ENCODE results near the gene ZCCHC2. TPM values are rescaled to one million over a fixed set of nuclear protein-coding genes. Genes with fewer than 3 reads are reported as not detected.

ZCCHC2 gene
- total and polyA plus RNA-seq, 2 donors (not counting 3 experiments of a cell fraction or from before 2014, with no cell fraction given), result 16.2 to 27.2 TPM

DNA sequence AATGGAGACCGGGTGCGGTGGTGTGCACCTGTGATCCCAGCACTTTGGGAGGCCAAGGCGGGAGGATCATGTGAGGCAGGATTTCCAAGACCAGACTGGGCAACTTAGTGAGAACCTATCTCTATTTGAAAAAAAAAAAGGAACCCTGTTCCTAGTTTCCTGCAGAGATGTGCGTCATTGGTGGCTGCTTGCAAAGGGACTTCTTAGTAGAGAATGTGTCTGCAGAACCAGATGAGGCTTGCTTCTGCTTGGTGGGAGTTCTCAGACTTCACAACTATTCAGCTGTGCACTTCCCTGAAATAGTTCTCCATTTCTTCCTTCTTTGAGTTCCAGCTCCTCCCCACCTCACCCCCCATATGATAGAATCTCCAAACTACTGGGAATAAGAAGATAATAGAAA, 22.3 kb downstream of the ZCCHC2 start:
- FAIRE-seq (no peak), DNase-seq (ENCODE audit: low read depth, low spot score) (no peak)
- Histone ChIP-seq H3K4me3 (replicated peaks in 1 of 3; ENCODE audit: insufficient read depth in 1 of 3, low read depth in 1 of 3, low read length in 3 of 3) (no peak overlapping the region), H3K9ac (replicated peaks; ENCODE audit: extremely low read depth, insufficient read depth, low read length) (no peak overlapping the region), H3K9me1 (replicated peaks; ENCODE audit: control insufficient read depth, extremely low read depth, insufficient read depth, low read length) (no peaks in the 10 kb centered on the region), H3K4me2 (ENCODE audit: insufficient read depth, low read length) (no peak overlapping the region), H3K4me1 (ENCODE audit: control insufficient read depth, extremely low read depth, insufficient read depth, low read length) (no peaks in the 10 kb centered on the region), H3K9me3 (replicated peaks; ENCODE audit: control insufficient read depth, insufficient read depth, low read length) (no peaks in the 10 kb centered on the region), H3K27ac (ENCODE audit: insufficient read depth, low read depth, low read length) (no peak overlapping the region), H3K27me3 (ENCODE audit: control insufficient read depth in 2 of 2, insufficient read depth in 2 of 2, low read length in 2 of 2) (no peaks in the 10 kb centered on the region), H3K36me3 (ENCODE audit: control insufficient read depth in 2 of 2, extremely low read depth in 1 of 2, insufficient read depth in 2 of 2, low read length in 2 of 2) (peaks cover 10 to 19% of the 10 kb centered on the region in 2 experiments), H2AFZ (ENCODE audit: low read depth, low read length) (no peak overlapping the region), H4K20me1 (replicated peaks; ENCODE audit: control insufficient read depth, extremely low read depth, insufficient read depth, low read length) (no peaks in the 10 kb centered on the region), H3K79me2 (ENCODE audit: control insufficient read depth, insufficient read depth, low read length) (no peaks in the 10 kb centered on the region)
- POLR2A ChIA-PET, result no interaction called here
- intact Hi-C loops (cut with micrococcal nuclease), result no loop called here
- TF ChIP-seq EZH2 (IDR thresholded peaks at IDR 0.05; ENCODE audit: borderline replicate concordance, low read depth, low read length, severe bottlenecking) (no peak), MYC (IDR thresholded peaks at IDR 0.05; ENCODE audit: low read depth, low read length) (no peak), FOS (IDR thresholded peaks at IDR 0.05; ENCODE audit: borderline replicate concordance, insufficient read depth, low read length) (no peak), GATA2 (IDR thresholded peaks at IDR 0.05; ENCODE audit: insufficient read depth, insufficient read length, low read depth, low read length) (no peak), POLR2A (IDR thresholded peaks at IDR 0.05; ENCODE audit: low read depth, low read length) (no peak), POLR2AphosphoS5 (IDR thresholded peaks at IDR 0.05; ENCODE audit: insufficient read depth, low read depth, low read length) (no peak), JUN (IDR thresholded peaks at IDR 0.05; ENCODE audit: borderline replicate concordance, insufficient read depth, insufficient read length, low read depth) (no peak)
- TF ChIP-seq, protein P1, sequence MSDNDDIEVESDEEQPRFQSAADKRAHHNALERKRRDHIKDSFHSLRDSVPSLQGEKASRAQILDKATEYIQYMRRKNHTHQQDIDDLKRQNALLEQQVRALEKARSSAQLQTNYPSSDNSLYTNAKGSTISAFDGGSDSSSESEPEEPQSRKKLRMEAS (IDR thresholded peaks at IDR 0.05; ENCODE audit: insufficient read depth, insufficient read length), result no peak
- TF ChIP-seq, protein P2, sequence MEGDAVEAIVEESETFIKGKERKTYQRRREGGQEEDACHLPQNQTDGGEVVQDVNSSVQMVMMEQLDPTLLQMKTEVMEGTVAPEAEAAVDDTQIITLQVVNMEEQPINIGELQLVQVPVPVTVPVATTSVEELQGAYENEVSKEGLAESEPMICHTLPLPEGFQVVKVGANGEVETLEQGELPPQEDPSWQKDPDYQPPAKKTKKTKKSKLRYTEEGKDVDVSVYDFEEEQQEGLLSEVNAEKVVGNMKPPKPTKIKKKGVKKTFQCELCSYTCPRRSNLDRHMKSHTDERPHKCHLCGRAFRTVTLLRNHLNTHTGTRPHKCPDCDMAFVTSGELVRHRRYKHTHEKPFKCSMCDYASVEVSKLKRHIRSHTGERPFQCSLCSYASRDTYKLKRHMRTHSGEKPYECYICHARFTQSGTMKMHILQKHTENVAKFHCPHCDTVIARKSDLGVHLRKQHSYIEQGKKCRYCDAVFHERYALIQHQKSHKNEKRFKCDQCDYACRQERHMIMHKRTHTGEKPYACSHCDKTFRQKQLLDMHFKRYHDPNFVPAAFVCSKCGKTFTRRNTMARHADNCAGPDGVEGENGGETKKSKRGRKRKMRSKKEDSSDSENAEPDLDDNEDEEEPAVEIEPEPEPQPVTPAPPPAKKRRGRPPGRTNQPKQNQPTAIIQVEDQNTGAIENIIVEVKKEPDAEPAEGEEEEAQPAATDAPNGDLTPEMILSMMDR (IDR thresholded peaks at IDR 0.05; ENCODE audit: extremely low read depth in 1 of 2, insufficient read depth in 1 of 2, low read depth in 1 of 2, low read length in 2 of 2), result no peak
- no TSS peak for BruUV-seq (replicated peaks)
- dilution Hi-C loops (cut with MboI; ENCODE audit: extremely low pct_ligation_motif_present, low sequenced_read_pairs), result no loop called here
- CTCF ChIA-PET, result no interaction called here

All from endothelial cell of umbilical vein (primary cell).